ENCODE results near the gene CALML5.
"Not testable (repeated sequence)": the region's sequence is repeated elsewhere in the genome, so short reads cannot be mapped to it uniquely, and the experiment has no call there.

CALML5 gene

DNA sequence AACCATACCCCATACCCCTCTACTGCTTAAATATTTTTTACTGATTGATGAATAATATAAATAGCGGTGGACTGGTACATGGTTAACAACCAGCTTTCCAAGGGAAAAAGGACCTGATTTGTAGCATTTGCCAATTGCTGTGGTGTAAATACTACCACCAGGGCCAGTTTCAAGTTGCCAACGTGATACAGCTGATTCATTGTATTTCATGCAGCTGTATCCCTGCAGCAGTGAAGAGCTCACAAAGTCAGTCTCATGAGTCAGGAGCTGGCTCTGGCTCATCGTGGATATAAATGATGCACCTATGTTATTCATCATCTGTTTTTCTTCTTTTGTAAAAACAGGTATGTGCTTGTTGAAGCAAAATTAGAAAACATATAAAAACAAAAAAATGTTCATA is 15.2 kb downstream of the CALML5 start:
- DNase-seq (ENCODE audit: low read depth in 1 of 2, low spot score in 1 of 2), result no peak

DNA sequence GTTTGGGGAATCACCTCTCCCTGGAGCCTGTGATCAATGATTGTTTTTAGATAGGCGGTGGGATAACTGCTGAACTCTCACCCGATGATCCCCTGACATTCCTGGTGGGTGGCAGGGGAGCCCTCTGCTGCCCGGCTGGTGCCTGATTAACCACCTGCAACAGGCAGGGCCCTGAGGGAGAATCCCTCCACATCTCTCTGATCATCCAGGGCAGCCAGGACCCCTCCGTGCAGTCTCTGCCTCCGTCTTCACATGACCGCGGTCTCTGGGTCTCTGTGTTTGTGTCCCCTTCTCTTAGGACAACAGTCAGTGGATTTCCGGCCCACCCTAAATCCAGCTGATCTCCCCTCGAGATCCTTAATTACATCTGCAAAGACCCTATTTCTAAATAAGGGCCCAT is 17.4 kb downstream of the CALML5 start:
- DNase-seq (ENCODE audit: low read depth in 1 of 2, low spot score in 1 of 2), result no peak

DNA sequence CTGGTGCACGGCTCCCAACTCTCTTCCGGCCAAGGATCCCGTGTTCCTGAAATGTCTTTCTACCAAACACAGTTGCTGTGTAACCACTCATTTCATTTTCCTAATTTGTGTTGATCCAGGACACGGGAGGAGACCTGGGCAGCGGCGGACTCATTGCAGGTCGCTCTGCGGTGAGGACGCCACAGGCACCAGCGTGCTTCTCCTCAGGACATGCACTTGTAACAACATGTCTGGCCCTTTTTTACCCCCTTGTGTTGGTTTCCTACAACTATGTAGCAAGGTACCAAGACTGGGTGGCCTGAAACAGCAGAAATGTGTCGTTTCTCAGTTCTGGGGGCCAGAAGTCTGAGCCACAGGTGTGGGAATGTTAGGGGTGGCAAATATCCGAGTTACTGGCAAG is 18.2 kb downstream of the CALML5 start:
- no peak for DNase-seq (ENCODE audit: low read depth in 1 of 2, low spot score in 1 of 2)

DNA sequence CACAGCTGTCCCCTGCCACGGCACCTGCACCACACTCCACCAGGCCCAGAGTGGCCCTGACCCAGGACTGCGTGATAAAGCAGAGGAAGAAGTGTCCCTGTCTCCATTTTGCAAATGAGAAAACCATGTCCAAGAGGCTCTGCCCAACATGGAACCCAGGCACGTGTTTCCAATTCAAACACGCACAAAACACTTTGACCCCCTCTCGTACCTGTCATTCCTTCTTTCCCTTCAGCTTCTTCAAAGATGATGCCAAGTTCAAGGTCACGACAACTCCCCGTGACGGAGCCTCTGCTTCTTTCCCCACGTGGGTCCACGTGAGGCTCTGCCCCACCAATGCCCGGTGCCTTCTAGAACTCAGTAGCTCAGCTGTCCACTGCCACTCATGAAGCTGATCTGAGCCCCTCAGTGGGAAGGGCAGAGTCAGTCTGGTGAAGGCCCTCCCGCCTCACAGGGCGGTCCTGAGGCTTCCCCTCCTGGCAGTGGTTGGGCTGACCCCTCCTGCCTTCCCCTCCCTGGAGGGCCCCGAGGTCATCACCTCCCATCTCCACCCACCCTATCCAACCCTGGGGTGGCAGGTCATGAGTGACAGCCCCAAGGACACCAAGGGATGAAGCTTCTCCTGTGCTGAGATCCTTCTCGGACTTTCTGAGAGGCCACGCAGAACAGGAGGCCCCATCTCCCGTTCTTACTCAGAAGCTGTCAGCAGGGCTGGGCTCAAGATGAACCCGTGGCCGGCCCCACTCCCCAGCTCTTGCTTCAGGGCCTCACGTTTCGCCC is 19.0 kb downstream of the CALML5 start:
- DNase-seq (ENCODE audit: low read depth in 1 of 2, low spot score in 1 of 2), result no peak

DNA sequence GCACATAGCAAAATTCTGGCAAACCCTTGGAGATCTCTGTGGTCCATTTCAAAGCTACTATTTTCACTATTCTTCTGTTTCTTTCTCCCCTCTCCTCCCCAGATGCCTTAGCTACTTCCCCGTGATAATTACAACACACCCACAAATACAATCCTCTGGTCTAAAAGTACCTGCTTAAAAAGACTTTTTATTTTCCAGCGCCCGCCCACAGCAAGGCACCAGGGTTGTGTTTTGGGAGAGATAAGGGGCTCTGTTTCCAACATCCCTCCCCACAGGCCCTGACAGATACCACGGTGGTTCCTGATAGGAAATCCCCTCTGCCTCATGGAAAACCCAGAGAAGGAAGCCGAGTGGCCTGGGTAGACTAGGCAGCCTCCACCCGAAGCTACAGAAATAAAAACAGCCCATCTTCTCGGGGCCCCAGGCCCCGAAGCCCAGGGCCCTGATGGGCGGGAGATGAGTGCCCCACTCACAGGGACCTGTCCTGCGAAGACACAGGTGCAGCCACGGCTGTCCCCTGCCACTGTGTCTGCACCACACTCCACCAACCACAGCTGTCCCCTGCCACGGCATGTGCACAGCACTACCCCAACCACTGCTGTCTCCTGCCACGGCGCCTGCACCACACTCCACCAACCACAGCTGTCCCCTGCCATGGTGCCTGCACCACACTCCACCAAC is 19.7 kb downstream of the CALML5 start:
- no peak for DNase-seq (ENCODE audit: low read depth in 1 of 2, low spot score in 1 of 2)

DNA sequence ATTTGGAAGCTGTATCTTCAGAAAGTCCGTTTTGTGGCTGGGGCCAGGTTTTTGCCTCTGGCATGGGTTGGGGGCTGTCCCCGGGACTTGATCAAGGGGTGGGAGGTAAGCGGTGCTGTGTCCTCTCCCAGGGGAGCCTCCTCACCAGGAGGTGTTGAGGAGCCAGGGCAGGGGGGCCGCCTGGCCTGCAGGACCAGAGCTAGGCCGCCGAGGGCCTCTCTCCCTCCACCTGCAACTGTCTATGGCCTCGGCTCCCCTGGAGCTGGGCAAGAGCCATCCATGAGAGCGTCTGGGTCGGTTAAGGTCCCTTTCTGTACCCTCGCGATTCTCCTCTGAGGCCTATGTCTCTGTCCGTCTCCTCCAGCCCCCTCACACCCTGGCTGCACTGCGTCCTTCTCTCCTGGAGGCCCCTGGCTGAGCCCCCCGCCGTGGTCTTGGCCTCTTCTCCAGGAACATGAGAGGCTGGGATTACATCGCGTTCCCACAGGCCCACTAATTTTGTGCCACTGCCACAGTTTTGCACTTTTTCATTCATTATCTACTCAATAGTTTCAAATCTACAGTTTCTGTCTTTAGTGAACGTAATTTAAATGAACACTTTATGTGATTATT is 20.6 kb downstream of the CALML5 start:
- no peak for DNase-seq (ENCODE audit: low read depth in 1 of 2, low spot score in 1 of 2)

DNA sequence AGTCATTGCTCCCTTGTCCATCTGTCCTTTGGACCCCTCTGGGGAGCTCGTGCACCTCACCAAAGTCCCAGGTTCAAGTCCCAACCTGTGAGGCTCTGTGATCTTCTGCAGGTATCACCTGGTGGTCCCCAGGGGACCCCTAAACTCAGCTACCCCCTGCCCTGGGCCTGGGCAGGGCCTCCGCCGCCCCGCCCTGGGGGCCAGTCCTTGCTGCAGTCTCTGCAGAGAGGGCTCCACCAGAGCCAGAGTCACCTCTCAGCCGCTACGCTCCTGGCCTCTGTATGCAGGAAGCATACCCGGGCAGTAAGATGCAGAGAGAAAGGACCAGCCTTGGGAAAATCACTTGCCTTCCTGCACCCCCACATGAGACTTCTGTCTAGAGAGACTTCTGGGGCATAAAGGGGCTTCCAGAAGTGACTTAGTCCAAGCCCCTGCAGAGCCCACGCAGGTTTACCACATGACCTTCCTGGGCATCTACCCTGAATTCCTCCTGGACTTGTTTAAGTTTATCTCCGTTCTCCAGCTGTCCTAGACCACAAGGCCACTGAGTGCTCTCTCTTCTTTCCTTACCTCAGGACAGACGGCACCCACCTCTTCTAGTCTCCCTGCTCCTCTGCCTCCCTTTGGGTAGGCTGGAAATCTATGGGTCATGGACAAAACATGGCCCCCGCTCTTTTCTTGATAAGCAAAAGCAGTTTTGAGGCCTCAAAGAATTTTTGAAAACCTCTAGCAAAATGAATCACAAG is 21.2 kb downstream of the CALML5 start:
- DNase-seq (ENCODE audit: low read depth in 1 of 2, low spot score in 1 of 2), result no peak

DNA sequence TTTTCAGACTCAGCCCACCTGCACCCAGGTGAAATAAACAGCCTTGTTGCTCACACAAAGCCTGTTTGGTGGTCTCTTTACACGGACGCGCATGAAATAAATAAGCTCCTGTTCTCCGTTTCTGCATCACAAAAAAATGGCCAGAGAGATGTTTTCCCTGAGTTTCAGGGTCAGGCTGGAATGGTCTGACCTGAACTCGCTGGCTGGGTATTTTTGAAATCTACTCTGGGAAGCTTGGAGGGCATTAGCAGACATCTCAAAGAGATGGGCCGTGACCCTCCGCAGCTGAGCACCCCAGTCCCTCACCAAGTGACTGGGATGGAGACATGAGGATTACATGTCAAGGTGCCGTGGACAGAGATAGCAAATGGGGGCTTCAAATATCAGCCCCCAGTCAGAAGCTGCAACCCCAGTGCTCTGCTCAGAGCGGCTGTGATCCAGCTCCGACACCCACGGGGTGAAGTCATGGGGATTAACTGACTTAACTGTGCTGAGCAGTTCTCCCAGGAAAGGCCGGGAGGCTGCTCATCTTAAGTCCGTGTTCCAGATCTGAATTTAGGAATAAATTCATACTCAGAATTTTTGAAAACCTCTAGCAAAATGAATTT is 22.3 kb downstream of the CALML5 start:
- no peak for DNase-seq (ENCODE audit: low read depth in 1 of 2, low spot score in 1 of 2)

DNA sequence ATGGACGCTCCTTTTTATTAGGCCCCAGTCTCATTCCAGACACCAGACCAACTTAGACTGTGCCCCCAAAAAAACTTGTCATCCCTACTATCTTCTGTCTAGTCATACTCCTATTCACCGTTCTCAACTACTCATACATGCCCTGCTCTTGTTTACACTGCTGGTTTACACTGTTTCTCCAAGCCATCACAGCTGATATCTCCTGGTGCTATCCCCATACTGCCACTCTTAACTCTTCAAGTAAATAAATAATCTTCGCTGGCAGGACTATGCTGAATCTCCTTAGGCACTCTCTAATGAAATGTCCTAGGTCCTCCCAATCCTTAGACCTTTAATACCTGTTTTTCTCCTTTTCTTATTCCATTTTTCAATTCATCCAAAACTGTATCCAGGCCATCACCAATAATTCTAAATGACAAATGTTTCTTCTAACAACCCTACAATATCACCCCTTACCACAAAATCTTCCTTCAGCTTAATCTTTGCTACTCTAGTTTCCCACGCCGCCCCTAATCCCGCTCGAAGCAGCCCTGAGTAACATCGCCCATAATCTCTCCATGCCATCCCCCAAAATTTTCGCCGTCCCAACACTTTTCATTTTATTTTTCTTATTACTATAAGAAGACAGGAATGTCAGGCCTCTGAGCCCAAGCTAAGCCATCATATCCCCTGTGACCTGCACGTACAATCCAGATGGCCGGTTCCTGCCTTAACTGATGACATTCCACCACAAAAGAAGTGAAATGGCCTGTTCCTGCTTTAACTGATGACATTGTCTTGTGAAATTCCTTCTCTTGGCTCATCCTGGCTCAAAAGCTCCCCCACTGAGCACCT is 23.2 kb downstream of the CALML5 start:
- not testable (repeated sequence) for DNase-seq (ENCODE audit: low read depth in 1 of 2, low spot score in 1 of 2)

DNA sequence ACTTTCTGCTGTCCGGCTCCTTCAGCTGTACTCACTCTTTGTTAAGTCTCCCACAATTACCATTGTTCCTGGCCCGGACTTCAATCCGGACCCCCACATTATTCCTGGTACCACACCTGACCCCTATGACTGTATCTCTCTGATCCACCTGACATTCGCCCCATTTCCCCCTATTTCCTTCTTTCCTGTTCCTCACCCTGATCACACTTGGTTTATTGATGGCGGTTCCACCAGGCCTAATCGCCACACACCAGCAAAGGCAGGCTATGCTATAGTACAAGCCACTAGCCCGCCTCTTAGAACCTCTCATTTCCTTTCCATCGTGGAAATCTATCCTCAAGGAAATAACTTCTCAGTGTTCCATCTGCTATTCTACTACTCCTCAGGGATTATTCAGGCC is 24.3 kb downstream of the CALML5 start:
- not testable (repeated sequence) for DNase-seq (ENCODE audit: low read depth in 1 of 2, low spot score in 1 of 2)

DNA sequence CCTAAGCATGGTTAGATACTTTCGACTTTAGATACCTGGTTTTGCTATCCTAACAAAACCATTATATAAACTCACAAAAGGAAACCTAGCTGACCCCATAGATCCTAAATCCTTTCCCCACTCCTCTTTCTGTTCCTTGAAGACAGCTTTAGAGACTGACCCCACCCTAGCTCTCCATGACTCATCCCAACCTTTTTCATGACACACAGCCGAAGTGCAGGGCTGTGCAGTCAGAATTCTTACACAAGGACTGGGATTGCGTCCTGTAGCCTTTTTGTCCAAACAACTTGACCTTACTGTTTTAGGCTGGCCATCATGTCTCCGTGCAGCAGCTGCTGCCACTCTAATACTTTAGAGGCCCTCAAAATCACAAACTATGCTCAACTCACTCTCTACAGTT is 24.7 kb downstream of the CALML5 start:
- DNase-seq (ENCODE audit: low read depth in 1 of 2, low spot score in 1 of 2), result not testable (repeated sequence)

DNA sequence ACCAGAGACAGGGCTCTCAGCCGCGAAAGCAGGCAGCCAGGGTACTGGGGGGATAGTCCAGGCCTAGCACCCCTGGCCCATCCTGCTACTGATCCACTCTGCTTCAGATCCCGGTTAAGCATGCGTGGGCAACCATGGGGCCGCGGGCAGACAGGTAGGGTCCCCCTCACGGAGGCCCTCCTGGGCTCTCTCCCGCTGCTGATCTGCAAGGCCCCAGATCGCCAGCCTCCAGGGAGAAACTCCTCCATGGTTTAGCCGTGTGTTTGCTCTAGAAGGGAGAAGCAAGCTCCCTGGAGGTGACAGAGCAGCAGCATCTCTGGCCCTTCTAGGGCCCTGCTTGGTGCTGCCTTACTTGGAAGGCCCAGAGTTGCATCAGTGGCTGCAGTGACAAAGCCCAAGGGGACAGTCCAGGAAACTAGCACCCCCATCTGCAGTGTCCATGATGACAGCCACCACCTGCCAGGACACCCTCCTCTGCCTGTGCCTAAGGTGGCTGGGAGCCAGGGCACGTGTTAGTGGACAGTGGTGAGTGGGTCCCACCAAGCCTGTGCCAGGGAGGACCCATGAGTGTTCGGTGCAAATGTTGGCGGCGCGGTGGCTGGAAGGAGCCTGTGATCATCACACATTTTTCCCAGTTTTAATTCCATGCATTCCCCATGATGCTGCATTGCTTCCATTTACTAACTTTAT is 29.2 kb downstream of the CALML5 start:
- DNase-seq (ENCODE audit: low read depth in 1 of 2, low spot score in 1 of 2), result no peak

DNA sequence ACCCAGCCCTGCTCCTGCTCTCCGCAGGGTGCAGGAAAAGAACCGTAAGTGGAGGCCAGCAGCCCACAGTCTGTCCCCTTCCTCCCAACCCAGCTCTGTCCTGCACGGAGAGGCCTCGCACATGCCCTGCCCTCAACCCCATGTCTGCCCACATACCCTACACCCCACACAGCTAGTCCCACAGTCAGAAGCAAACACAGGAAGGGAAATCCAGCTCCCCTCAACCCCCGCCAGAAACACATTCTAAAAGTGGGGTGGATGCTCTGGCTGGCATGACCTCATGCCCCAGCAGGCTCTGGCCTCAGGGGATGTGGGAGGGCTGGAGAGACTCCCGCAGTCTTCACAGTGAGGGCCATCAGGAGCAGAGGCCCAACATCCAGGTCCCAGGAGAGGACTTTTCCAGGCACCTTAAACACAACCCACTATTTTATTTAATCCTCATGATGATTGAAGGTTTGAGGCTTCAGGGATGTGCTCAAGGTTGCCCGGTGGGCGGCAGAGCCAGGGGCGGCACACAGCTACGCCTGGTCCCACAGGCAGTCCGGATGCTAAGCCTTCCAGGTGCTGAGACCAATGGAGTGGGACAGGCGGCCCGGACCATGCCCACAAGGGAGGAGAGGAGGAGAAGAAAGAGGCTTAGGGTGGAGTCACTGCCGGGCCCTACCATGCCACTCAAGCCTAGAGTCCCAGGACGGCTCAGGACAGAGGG is 29.9 kb downstream of the CALML5 start:
- DNase-seq (ENCODE audit: low read depth in 1 of 2, low spot score in 1 of 2), result no peak

DNA sequence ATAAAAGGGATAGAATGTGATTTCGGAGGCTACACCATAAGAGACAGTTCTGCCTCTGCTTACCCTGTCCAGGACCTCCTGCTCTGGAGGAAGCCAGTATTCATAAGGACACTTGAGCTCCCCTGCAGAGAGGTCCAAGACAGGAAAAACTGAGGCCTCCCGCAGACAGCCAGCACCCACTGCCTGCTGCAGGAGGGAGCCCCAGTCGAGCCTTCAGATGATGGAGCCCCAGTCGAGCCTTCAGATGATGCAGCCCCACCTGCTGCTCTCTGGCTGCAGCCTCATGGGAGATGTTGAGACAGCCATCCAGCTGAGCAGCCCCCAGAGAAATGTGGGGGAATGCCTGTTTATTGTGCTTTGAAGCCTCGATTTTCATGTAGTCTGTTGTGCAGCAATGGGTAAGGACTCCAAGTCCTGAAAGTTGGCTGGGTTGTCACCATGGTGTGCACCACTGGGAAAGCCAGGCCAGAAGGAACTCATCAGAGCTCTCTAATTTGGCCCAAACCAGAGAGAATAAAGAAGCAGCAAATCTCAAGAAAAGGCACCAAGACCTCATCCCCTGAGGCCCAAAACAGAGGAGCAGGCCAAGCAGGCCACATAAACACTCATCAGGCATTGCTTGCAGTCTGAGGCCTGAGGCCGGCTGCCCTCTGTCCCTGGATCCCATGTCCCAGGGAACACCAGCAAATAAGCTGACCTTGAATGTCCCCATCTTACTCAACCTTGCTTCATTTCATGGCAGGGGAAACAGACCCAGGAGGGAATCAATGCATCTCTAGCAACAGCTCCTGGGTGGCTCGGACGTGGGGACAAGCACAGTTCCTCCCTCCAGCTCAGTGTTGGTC is 30.9 kb downstream of the CALML5 start:
- DNase-seq (ENCODE audit: low read depth in 1 of 2, low spot score in 1 of 2), result no peak

DNA sequence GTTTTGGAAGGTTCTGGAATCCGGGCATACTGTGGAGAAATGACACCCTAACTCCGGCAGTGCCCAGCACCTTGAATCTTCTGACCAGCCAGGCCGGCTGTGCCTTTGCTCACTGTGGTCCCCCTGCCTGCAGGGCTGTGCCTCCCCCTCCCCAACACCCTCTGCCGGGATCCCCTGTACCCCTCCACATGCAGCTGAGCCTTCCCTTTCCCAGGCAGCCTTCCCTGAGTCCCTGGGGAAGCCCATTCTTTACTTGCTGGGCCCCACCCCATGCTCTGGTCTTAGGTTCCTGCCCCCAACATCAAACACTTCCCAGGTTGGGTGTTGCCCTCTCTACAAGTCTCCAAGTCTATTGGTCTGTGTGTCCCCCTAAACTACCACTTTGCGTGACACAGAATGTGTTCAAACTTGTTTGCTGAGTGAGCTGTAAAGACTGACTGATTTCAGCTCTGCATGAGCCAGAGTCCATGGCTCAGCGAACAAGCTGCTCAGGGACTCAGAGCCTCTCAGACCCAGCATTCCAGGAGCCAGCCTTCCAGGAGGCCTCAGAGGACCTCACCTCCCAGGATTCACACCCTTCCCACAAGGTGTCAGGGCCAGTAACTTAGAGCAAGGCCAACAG is 31.6 kb downstream of the CALML5 start:
- no peak for DNase-seq (ENCODE audit: low read depth in 1 of 2, low spot score in 1 of 2)

DNA sequence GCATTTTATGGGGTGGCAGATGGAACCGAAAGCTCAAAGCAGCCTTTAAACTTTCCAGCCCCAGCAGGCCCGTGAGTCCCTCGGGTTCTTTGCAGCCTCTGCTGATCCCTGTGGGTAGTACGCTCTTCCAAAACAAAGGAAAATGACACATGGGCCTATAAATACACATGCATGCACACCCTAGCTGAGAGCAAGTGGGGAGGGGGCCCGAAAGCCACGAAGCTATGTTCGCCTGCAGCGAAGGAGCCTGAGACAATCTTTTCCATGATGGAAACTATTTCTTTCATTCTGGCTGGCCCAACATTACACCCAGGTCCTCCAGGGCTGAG is 32.2 kb downstream of the CALML5 start:
- no peak for DNase-seq (ENCODE audit: low read depth in 1 of 2, low spot score in 1 of 2)

DNA sequence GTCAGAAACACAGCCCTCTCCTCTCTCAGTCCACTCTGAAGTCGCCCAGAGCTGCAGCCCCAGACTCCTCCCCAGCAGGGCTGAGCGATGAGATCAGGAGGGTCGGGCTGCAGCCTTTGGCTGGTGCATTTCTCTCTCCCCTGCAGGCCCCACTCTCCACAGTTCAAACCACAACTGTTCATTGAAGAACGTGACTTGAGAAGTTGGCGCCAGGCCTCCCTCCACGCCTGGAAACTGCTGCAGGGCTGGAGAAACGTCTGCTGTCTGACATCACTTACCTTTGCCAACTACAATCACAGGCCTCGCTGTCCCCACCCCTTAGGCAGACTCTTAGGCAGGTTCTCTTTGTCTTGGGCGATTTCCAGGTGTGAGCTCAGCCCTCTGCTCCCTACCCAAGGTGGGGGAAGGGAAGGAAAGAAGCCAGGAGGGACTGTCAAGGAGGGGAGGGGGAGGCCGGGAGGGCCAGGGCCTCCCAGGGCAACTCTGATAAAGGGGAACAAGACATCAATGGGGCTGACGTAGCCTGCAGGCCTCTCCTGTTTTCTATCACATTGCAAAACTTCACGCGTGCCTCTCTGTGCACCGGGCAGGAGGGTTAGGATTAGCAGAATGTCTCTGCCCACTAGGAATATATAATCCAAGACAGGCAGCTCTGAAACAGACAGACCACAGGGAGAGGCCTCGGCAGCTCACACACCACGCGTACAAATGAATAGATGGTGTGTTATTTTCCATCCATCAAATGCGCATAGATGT is 32.7 kb downstream of the CALML5 start:
- no peak for DNase-seq (ENCODE audit: low read depth in 1 of 2, low spot score in 1 of 2)

Measured in activated CD4-positive, alpha-beta T cell treated with anti-CD3 and anti-CD28 coated beads, Interleukin-2, amount 50 U/mL, for 24 hours (primary cell).